ENCODE measurements around the gene FAM53A.

- no peak for TF ChIP-seq EGR1 (IDR thresholded peaks at IDR 0.05)
- TF ChIP-seq EP300 (IDR thresholded peaks at IDR 0.05; ENCODE audit: borderline replicate concordance) = no peak
- no peak for TF ChIP-seq ZBTB7A (IDR thresholded peaks at IDR 0.05; ENCODE audit: low read depth)
- no peak for TF ChIP-seq YY1 (IDR thresholded peaks at IDR 0.05; ENCODE audit: low read depth)
- no peak for TF ChIP-seq CEBPB (IDR thresholded peaks at IDR 0.05)
- TF ChIP-seq RAD21 (IDR thresholded peaks at IDR 0.05; ENCODE audit: low read depth) = no peak
- TF ChIP-seq REST (IDR thresholded peaks at IDR 0.05; ENCODE audit: low read depth) = no peak
- no peak for TF ChIP-seq TAF1 (IDR thresholded peaks at IDR 0.05; ENCODE audit: low read depth)
- TF ChIP-seq, protein P1, sequence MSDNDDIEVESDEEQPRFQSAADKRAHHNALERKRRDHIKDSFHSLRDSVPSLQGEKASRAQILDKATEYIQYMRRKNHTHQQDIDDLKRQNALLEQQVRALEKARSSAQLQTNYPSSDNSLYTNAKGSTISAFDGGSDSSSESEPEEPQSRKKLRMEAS (IDR thresholded peaks at IDR 0.05) = no peak
- TF ChIP-seq TCF12 (IDR thresholded peaks at IDR 0.05; ENCODE audit: low read depth) = no peak
Measured at GRCh38 chr4:1597021-1597931, 86.8 kb downstream of the FAM53A start.
